GM20000 (cell line): Measurements from ENCODE around the gene SLCO2B1.
"Not testable (repeated sequence)": the region's sequence is repeated elsewhere in the genome, so short reads cannot be mapped to it uniquely, and the experiment has no call there.

Experiments used
- DNase-seq: peaks from one replicate; pipeline ENCODE4 v3.0.0; 2012; ENCODE audit warnings: low spot score
- TF ChIP-seq, protein P1 (sequence below): IDR thresholded peaks from 2 replicates; pipeline ENCODE4 v1.5.1; 2012; ENCODE audit warnings: mild to moderate bottlenecking, control low read depth; ENCODE audit errors: extremely low read depth, missing control alignments

SLCO2B1 gene

GRCh38 chr11:75150879-75151278, at the start of gene SLCO2B1:
TSS of gene SLCO2B1 (plus strand) at chr11:75151107. CDS start at chr11:75151382, 275 bp downstream.
- TF ChIP-seq, protein P1, sequence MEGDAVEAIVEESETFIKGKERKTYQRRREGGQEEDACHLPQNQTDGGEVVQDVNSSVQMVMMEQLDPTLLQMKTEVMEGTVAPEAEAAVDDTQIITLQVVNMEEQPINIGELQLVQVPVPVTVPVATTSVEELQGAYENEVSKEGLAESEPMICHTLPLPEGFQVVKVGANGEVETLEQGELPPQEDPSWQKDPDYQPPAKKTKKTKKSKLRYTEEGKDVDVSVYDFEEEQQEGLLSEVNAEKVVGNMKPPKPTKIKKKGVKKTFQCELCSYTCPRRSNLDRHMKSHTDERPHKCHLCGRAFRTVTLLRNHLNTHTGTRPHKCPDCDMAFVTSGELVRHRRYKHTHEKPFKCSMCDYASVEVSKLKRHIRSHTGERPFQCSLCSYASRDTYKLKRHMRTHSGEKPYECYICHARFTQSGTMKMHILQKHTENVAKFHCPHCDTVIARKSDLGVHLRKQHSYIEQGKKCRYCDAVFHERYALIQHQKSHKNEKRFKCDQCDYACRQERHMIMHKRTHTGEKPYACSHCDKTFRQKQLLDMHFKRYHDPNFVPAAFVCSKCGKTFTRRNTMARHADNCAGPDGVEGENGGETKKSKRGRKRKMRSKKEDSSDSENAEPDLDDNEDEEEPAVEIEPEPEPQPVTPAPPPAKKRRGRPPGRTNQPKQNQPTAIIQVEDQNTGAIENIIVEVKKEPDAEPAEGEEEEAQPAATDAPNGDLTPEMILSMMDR, result no peak
- DNase-seq, result no peak

DNA sequence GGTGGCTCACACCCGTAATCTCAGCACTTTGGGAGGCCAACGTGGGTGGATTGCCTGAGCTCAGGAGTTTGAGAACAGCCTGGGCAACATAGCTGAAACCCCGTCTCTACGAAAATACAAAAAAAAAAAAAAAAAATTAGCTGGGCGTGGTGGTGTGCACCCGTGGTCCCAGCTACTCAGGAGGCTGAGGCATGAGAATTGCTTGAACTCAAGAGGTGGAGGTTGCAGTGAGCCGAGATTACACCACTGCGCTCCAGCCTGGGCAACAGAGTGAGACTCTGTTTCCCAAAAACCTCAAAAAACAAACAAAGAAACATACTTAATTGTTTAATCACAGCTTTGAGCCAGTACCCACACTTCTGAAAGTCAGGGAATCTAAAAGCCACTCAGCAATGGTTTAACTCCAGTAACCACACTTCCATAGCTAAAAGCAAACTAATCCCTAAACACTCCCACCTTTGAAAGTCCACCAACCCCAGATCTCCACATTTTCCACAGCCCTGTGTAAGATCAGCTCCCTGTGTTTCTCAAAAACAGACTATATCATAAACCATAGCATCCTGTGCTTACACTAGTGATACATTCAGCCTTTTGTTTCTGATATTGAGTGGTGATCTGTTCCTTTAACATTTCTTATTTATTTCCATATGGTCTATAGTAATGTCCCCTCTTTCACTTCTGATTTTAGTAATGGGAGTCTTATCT, 49.3 kb upstream of the SLCO2B1 start:
- no peak for DNase-seq
- TF ChIP-seq, protein P1, result no peak

- TF ChIP-seq, protein P1, result no peak
- DNase-seq, result no peak
Measured at GRCh38 chr11:75103380-75104026, 47.4 kb upstream of the SLCO2B1 start.

GRCh38 chr11:75105462-75105925, 45.4 kb upstream of the SLCO2B1 start:
- no peak for DNase-seq
- TF ChIP-seq, protein P1, result no peak

DNA sequence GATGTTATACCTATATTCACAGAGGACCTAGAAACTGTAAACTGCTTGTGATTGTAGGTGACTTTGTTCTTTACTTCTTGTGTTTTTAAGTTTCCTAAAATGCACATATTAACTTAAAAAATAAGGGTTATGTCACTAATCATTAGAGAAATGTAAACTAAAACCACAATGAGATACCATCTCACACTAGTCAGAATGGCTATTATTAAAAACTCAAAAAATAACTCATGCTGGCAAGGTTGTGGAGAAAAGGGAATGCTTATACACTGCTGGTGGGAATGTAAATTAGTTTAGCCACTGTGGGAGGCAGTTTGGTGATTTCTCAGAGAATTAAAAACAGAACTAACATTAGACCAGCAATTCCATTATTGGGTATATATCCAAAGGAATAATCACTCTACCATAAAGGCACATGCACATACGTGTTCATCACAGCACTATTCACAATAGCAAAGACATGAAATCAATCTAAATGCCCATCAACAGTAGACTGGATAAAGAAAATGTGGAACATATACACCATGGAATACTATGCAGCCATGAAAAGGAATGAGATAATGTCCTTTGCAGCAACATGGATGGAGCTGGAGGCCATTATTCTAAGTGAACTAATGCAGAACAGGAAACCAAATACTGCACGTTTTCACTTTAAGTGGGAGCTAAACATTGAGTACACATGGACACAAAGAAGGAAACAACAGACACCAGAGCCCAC, 44.8 kb upstream of the SLCO2B1 start:
- not testable (repeated sequence) for DNase-seq

DNA sequence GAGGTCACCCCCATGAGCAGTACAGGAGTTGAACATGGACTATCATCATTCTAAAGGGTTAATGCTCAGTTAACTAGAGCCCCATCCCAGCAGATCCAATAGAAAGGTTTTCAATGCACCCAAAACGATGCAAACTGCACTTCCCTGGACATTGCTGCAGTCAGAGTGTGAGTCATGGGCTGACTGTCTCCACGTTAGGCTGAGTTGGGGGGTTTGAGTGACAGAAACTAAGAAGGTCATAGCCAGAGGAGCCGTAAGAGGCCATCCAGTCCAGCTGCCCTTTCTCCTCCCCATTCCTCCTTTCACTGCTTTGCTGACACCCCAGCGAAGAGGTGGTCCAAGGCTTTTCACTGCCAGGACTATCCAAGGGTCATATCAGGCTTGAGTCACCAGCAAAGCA, 43.7 kb upstream of the SLCO2B1 start:
- TF ChIP-seq, protein P1, result no peak
- DNase-seq, result no peak

DNA sequence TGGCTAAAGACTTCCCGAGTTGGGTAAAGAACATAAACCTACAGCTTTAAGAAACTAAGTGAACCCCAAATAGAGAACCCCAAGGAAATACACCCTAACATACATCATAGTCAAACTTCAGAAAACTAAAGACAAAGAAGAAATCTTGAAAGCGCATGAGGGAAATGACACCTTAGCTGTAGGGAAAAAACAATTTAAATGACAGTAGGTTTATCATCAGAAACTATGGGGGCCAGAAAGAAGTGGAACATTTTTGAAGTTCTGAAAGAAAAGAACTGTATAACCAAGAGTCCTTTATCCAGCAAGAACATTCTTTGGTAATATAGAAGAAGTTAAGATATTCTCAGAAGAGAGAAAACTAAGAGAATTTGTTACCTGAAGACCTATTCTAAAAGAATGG, 38.7 kb upstream of the SLCO2B1 start:
- TF ChIP-seq, protein P1, result no peak
- DNase-seq, result no peak
